Activated CD8-positive, alpha-beta T cell treated with anti-CD3 and anti-CD28 coated beads for 36 hours (primary cell): ENCODE results near the gene RTP1. TPM values are rescaled to one million over a fixed set of nuclear protein-coding genes. Genes with fewer than 3 reads are reported as not detected.

Source experiments
- ATAC-seq: fragments of 200-7000 bp; cut with Tn5 transposase; one replicate; pipeline ENCODE4 v1.10.0; 2021; ENCODE audit warnings: mild to moderate bottlenecking, moderate library complexity
- CTCF ChIA-PET: fragments of 350-600 bp; sonication (Branson Sonifier 250); formaldehyde crosslinking; loops from one replicate; lab custom pipeline; 2021; ENCODE audit warnings: antibody characterized with exemption; lab: Charles Lee
- POLR2A ChIA-PET: fragments of 350-600 bp; sonication (Branson Sonifier 250); formaldehyde crosslinking; loops from one replicate; lab custom pipeline; 2021; ENCODE audit warnings: antibody characterized with exemption; lab: Charles Lee
- DNase-seq: peaks from one replicate; pipeline ENCODE4 v3.0.0-alpha.2; 2020
- H3K27ac Mint-ChIP-seq: one replicate; pipeline ENCODE4 v1.8.0; 2021; ENCODE audit warnings: mild to moderate bottlenecking, mixed read lengths
- H3K27me3 Mint-ChIP-seq: one replicate; pipeline ENCODE4 v1.8.0; 2021; ENCODE audit warnings: mixed read lengths
- H3K36me3 Mint-ChIP-seq: one replicate; pipeline ENCODE4 v1.8.0; 2021; ENCODE audit warnings: low read depth, mixed read lengths
- H3K4me1 Mint-ChIP-seq: one replicate; pipeline ENCODE4 v1.8.0; 2021; ENCODE audit warnings: low read depth, mixed read lengths
- H3K4me3 Mint-ChIP-seq: one replicate; pipeline ENCODE4 v1.8.0; 2021; ENCODE audit warnings: mild to moderate bottlenecking, moderate library complexity, mixed read lengths
- H3K9me3 Mint-ChIP-seq: one replicate; pipeline ENCODE4 v1.8.0; 2021; ENCODE audit warnings: mixed read lengths
- intact Hi-C: fragments of 100-400 bp; cut with micrococcal nuclease; formaldehyde crosslinking; loops from one replicate; pipeline ENCODE4 v1.10.0; 2022
- total RNA-seq, 2 experiments: library from RNA; stranded (reverse); gene quantifications; one replicate each; pipeline ENCODE4 v1.2.3, GENCODE V29; 2021
- TF ChIP-seq, protein P1 (sequence below): fragments of 200-600 bp; IDR thresholded peaks from one replicate; pipeline ENCODE4 v1.8.0; 2022; ENCODE audit warnings: antibody characterized with exemption, mild to moderate bottlenecking

Gene RTP1
- total RNA-seq, 2 experiments from 2014 or later = not detected

- H3K4me1 Mint-ChIP-seq = peaks cover 5% of the 10 kb centered on the region
- ChIA-PET POLR2A (no interaction called here), CTCF (interaction anchor here (1.1 to 2.1 kb wide), 2 partner anchors 13 to 77 kb away, joined by 3 to 7 read pairs; no protein-coding TSS in a partner anchor)
- H3K27ac Mint-ChIP-seq = no peak overlapping the region
- H3K27me3 Mint-ChIP-seq = peaks cover 1% of the 10 kb centered on the region
- DNase-seq = peak; percentile 3
- H3K9me3 Mint-ChIP-seq = no peaks in the 10 kb centered on the region
- TF ChIP-seq, protein P1, sequence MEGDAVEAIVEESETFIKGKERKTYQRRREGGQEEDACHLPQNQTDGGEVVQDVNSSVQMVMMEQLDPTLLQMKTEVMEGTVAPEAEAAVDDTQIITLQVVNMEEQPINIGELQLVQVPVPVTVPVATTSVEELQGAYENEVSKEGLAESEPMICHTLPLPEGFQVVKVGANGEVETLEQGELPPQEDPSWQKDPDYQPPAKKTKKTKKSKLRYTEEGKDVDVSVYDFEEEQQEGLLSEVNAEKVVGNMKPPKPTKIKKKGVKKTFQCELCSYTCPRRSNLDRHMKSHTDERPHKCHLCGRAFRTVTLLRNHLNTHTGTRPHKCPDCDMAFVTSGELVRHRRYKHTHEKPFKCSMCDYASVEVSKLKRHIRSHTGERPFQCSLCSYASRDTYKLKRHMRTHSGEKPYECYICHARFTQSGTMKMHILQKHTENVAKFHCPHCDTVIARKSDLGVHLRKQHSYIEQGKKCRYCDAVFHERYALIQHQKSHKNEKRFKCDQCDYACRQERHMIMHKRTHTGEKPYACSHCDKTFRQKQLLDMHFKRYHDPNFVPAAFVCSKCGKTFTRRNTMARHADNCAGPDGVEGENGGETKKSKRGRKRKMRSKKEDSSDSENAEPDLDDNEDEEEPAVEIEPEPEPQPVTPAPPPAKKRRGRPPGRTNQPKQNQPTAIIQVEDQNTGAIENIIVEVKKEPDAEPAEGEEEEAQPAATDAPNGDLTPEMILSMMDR = no peak
- intact Hi-C loops = no loop called here
- no peak for ATAC-seq
- no peaks in the 10 kb centered on the region for H3K36me3 Mint-ChIP-seq
- no peak overlapping the region for H3K4me3 Mint-ChIP-seq
These were observed 45.6 kb downstream of the RTP1 start for GRCh38 chr3:187242900-187243299.

DNA sequence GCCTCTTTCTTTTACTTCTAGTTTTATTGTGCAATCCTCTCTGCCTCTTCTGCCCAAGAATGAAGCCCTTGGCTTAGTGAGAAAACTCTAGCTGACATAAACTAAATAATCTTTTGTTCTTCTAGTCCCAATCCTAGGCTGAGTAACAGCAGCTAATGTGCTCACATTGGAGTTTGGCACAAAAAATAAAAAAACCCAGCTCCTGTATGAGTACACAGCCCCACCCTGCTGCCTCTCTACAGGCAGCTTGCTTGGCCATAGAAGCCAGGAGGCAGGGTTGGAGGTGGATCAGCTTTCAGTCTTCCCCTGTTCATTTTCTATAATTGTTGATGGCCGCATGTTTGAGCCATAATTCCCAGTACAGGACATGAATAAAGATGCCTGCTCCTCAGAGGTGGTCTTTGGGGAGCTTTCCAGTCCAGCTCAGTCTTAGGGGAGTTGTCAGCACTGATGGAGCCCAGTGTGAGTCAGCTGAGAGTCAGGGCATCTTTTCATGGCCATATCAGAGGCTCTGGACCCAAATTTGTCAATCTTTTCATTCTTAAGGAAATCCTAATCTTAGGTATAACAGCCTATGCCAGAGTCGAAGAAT is 46.7 kb downstream of the RTP1 start:
- ATAC-seq (no peak), DNase-seq (no peak)
- Mint-ChIP-seq H3K36me3 (no peaks in the 10 kb centered on the region), H3K9me3 (no peaks in the 10 kb centered on the region), H3K4me3 (no peak overlapping the region), H3K27ac (no peak overlapping the region), H3K27me3 (peaks cover 1% of the 10 kb centered on the region), H3K4me1 (peaks cover 5% of the 10 kb centered on the region)
- intact Hi-C loops = no loop called here
- CTCF ChIA-PET = interaction anchor here (2.1 kb wide), 1 partner anchor 12 kb away, joined by 7 read pairs; no protein-coding TSS in a partner anchor
- POLR2A ChIA-PET = no interaction called here
- TF ChIP-seq, protein P1 = no peak

- DNase-seq = no peak
- ATAC-seq = no peak
- TF ChIP-seq, protein P1 = no peak
- POLR2A ChIA-PET = no interaction called here
- peaks cover 5% of the 10 kb centered on the region for H3K4me1 Mint-ChIP-seq
- H3K27me3 Mint-ChIP-seq = peaks cover 3% of the 10 kb centered on the region
- no peaks in the 10 kb centered on the region for H3K36me3 Mint-ChIP-seq
- CTCF ChIA-PET = interaction anchor here (3.0 kb wide), 1 partner anchor 27 kb away, joined by 8 read pairs; no protein-coding TSS in a partner anchor
- H3K27ac Mint-ChIP-seq = no peak overlapping the region
- no peak overlapping the region for H3K4me3 Mint-ChIP-seq
- intact Hi-C loops = no loop called here
- H3K9me3 Mint-ChIP-seq = no peaks in the 10 kb centered on the region
These were observed 50.1 kb downstream of the RTP1 start for GRCh38 chr3:187247398-187247797.

Other genes starting within 250 kb of the RTP1 start
- 10 to 100 TPM; 12.1 to 16.2 TPM for gene RPL39L, start 58.0 kb upstream of the RTP1 start, total RNA-seq
- not detected for gene MASP1, start 94.3 kb downstream of the RTP1 start, total RNA-seq
- 1 to 10 TPM; 3.4 to 3.6 TPM for gene RTP4, start 170.9 kb downstream of the RTP1 start, total RNA-seq